Activated T-cell treated with anti-CD3 and anti-CD28 coated beads, Interleukin-2, amount 50 U/mL, for 4 hours (primary cell): ENCODE data around the gene S100A2. TPM values are rescaled to one million over a fixed set of nuclear protein-coding genes. Genes with fewer than 3 reads are reported as not detected.
"Not testable (repeated sequence)": the region's sequence is repeated elsewhere in the genome, so short reads cannot be mapped to it uniquely, and the experiment has no call there.

Experiments
- ATAC-seq, 2 donors: fragments of 200-7000 bp; cut with Tn5 transposase; one replicate each; pipeline ENCODE4 v1.10.0; 2021
- DNase-seq: peaks from one replicate; pipeline ENCODE4 v3.0.0-alpha.2; 2020
- H3K27me3 Mint-ChIP-seq: one replicate; pipeline ENCODE4 v1.8.0; 2021; ENCODE audit warnings: low read depth, mixed read lengths
- H3K36me3 Mint-ChIP-seq: one replicate; pipeline ENCODE4 v1.8.0; 2022; ENCODE audit warnings: mixed read lengths; ENCODE audit not compliant: insufficient read depth
- H3K4me1 Mint-ChIP-seq: one replicate; pipeline ENCODE4 v1.8.0; 2021; ENCODE audit warnings: low read depth, mixed read lengths
- H3K4me3 Mint-ChIP-seq: one replicate; pipeline ENCODE4 v1.8.0; 2021; ENCODE audit warnings: mild to moderate bottlenecking, moderate library complexity, mixed read lengths
- H3K9me3 Mint-ChIP-seq: one replicate; pipeline ENCODE4 v1.8.0; 2021; ENCODE audit warnings: mixed read lengths
- total RNA-seq, 3 donors: library from RNA; stranded (reverse); gene quantifications; one replicate each; pipeline ENCODE4 v1.2.1, GENCODE V29; 2021

S100A2 gene
- total RNA-seq, 3 donors from 2014 or later = 0.40 to 1.2 (median 0.76) TPM

DNA sequence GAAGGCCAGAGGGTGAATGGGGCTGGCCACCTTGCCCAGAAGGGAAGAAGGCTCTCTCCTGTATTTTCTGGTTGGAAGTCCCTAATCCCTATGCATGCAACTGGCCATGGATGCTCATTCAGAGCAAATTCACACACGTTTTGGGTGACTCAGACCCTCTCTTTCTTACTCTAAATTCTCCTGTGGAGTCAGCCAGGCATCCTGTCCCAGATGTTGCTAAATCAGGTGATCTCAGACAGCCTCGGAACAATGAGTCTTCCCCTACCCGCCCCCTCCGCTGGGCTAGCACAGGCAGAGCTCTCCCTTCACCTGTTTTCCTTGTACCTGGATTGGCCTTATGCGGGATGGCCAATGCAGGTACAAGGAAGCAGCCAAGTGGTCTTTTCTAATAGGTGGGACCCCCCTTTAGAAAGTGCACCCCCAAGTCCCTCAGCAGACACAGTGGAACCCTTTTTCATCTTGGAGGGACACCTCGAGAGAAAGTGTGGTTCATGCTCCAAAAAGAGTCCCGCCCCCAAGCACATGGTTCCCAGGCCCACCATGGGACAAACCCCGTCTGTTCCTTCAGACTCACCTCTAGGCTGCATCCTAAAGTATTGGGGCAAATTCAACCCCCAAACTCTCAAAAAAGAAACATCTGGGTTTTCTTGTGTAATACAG, 38.5 kb downstream of the S100A2 start:
- ATAC-seq (no peak), DNase-seq (no peak)
- H3K9me3 Mint-ChIP-seq = no peaks in the 10 kb centered on the region
- H3K4me3 Mint-ChIP-seq = no peak overlapping the region
- H3K27me3 Mint-ChIP-seq = no peaks in the 10 kb centered on the region
- H3K36me3 Mint-ChIP-seq = no peaks in the 10 kb centered on the region
- peaks cover 15% of the 10 kb centered on the region for H3K4me1 Mint-ChIP-seq

- Mint-ChIP-seq H3K36me3 (no peaks in the 10 kb centered on the region), H3K9me3 (no peaks in the 10 kb centered on the region), H3K4me3 (no peak overlapping the region), H3K4me1 (peaks cover 7% of the 10 kb centered on the region), H3K27me3 (no peaks in the 10 kb centered on the region)
- no peak for ATAC-seq
- no peak for DNase-seq
Observed at GRCh38 chr1:153526132-153526543, 39.5 kb downstream of the S100A2 start.

DNA sequence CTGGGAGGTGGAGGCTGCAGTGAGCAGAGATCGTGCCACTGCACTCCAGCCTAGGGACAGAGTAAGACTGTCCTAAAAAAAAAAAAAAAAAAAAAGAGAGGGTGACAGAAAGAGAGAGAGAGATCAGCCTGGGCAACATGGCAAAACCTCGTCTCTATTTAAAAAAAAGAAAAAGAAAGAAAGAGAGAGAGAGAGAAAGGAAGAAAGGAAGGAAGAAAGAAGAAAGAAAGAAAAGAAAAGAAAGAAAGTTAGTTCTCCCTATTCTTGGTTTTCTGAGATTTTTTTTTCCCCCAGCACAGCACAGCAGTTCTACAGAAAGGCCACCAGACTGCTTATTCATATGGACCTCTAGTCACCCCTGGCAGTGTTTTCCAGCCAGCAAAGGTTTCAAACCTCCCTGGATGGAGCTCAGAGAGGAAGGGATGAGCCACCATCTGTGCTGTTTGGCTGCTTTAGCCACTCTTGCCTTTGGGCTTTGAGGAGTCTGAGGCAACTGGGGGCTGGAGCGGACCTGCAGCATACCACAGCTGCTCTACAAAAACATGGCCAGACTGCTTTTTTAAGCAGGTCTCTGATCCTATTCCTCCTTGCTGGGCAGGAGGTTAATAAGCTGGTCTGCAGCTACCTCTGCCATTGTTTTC, 40.4 kb downstream of the S100A2 start:
- H3K4me3 Mint-ChIP-seq = no peak overlapping the region
- H3K9me3 Mint-ChIP-seq = no peaks in the 10 kb centered on the region
- ATAC-seq = no peak

GRCh38 chr1:153522353-153523048, 43.1 kb downstream of the S100A2 start:
- H3K36me3 Mint-ChIP-seq, H3K27me3 Mint-ChIP-seq, DNase-seq: not testable (repeated sequence)

More for the DNA sequence above, 40.4 kb downstream of the S100A2 start:
- Mint-ChIP-seq H3K27me3 (no peaks in the 10 kb centered on the region), H3K36me3 (no peaks in the 10 kb centered on the region), H3K4me1 (no peaks in the 10 kb centered on the region)
- no peak for DNase-seq

DNA sequence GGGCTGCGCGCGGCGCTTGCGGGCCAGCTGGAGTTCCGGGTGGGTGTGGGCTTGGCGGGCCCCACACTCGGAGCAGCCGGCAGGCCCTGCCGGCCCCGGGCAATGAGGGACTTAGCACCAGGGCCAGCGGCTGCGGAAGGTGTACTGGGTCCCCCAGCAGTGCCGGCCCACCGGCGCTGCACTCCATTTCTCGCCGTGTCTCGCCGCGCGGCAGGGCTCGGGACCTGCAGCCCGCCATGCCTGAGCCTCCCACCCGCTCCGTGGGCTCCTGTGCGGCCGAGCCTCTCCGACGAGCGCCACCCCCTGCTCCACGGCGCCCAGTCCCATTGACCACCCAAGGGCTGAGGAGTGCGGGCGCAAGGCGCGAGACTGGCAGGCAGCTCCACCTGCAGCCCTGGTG, 43.8 kb downstream of the S100A2 start:
- not testable (repeated sequence) for H3K4me3 Mint-ChIP-seq, H3K9me3 Mint-ChIP-seq, ATAC-seq, H3K4me1 Mint-ChIP-seq, DNase-seq, H3K36me3 Mint-ChIP-seq, H3K27me3 Mint-ChIP-seq

More at GRCh38 chr1:153522353-153523048, 43.1 kb downstream of the S100A2 start:
- not testable (repeated sequence) for H3K4me3 Mint-ChIP-seq, ATAC-seq, H3K4me1 Mint-ChIP-seq, H3K9me3 Mint-ChIP-seq

DNA sequence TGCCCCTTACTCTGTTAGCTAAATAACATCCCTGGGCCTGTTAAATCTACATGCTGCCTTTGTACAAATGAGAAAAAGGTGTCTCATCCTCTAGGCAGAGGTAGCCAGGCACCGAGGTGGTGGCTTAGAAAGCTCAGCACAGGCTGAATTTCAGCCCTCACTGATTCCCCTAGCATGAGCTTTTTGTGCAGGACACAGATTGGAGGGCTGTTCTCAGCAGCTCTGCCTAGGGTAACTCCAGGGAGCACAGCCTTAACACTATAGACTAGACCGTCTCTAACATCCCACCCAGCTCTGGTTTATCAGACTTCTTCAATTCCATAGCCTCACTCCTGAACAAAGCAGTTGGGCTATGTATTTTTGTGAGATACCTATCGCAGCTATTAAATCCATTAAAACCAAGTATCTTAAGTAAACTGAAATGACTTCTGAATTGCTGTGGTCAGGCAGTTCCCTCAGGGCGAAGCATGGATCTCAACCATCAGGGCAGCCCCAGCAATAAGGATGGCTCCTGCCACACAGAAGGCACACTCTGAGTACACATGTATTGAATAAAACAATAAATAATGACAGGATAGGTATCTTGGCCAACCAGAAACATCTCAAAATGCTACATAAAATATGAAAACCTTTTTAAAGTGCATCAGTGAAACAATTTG, 44.7 kb downstream of the S100A2 start:
- Mint-ChIP-seq H3K4me3 (no peak overlapping the region), H3K27me3 (no peaks in the 10 kb centered on the region), H3K4me1 (no peaks in the 10 kb centered on the region), H3K9me3 (no peaks in the 10 kb centered on the region), H3K36me3 (no peaks in the 10 kb centered on the region)
- ATAC-seq (no peak), DNase-seq (no peak)

GRCh38 chr1:153520137-153520691, 45.4 kb downstream of the S100A2 start:
- ATAC-seq, H3K36me3 Mint-ChIP-seq, H3K4me1 Mint-ChIP-seq, DNase-seq, H3K4me3 Mint-ChIP-seq, H3K9me3 Mint-ChIP-seq, H3K27me3 Mint-ChIP-seq: not testable (repeated sequence)

DNA sequence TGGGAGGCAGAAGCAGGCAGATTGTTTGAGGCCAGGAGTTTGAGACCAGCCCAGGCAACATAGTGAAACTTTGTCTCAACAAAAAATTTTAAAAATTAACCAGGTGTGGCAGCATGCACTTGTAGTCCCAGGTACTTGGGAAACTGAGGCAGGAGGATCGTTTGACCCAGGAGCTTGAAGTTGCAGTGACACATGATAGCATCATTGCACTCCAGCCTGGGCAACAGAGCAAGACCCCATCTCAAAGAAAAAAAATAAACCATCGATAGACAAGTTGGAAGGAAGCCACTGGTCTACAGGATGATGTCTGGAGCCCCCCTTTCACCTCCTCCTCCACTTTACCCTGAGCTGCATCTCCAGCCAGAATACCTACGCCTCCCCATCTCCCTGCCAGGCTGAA, 46.4 kb downstream of the S100A2 start:
- Mint-ChIP-seq H3K4me1 (no peaks in the 10 kb centered on the region), H3K36me3 (no peaks in the 10 kb centered on the region)
- no peak for DNase-seq

GRCh38 chr1:153515504-153516394, 49.9 kb downstream of the S100A2 start:
- ATAC-seq (no peak), DNase-seq (no peak)
- Mint-ChIP-seq H3K4me1 (peaks cover 9% of the 10 kb centered on the region), H3K9me3 (no peaks in the 10 kb centered on the region), H3K36me3 (no peaks in the 10 kb centered on the region), H3K27me3 (no peaks in the 10 kb centered on the region), H3K4me3 (no peak overlapping the region)

More for the DNA sequence above, 46.4 kb downstream of the S100A2 start:
- Mint-ChIP-seq H3K27me3 (no peaks in the 10 kb centered on the region), H3K9me3 (no peaks in the 10 kb centered on the region), H3K4me3 (no peak overlapping the region)
- ATAC-seq = no peak

DNA sequence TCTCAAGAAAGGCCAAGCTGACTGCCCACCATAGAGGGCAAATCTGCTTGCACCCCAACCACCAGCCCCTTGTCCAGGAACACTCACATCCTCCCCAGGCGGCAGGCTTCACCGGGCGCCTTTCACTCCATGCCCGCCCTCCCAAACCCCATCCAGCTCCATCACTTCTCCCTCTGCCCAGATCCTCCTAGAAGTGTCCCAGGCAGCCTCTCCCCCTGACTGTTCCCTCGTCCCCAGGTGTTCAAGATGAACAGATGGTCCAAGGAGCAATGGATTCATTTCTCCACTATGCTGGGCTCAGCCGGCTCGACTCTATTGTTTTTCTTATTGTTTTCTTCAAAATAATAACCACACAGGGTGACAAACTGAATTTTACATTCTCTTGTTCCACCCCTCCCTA, 52.0 kb downstream of the S100A2 start:
- no peaks in the 10 kb centered on the region for H3K27me3 Mint-ChIP-seq
- no peak overlapping the region for H3K4me3 Mint-ChIP-seq
- DNase-seq (no peak), ATAC-seq (no peak)
- H3K36me3 Mint-ChIP-seq = no peaks in the 10 kb centered on the region
- no peaks in the 10 kb centered on the region for H3K9me3 Mint-ChIP-seq
- H3K4me1 Mint-ChIP-seq = peaks cover 9% of the 10 kb centered on the region

DNA sequence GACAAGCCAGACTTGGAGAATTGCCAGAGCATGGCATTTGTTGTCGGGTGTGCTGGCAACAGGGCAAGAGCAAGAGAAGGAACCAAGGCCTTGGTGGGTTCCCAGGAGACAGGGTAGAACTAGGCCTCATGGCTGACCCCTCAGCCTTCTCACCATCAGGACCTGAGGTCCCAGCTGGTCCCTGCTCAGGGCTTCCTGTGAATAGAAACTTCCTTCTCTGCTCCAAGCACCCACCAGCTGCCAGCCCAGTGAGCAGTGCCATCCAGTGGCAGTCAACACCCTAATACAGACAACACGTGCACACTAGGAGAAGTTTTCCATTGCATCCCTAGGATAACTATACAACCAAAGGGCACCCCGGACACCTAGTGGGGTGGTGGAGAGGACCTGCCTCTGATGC, 52.6 kb downstream of the S100A2 start:
- ATAC-seq = no peak
- Mint-ChIP-seq H3K4me3 (no peak overlapping the region), H3K9me3 (no peaks in the 10 kb centered on the region)

More for the DNA sequence above, 52.6 kb downstream of the S100A2 start:
- Mint-ChIP-seq H3K4me1 (peaks cover 9% of the 10 kb centered on the region), H3K27me3 (no peaks in the 10 kb centered on the region), H3K36me3 (no peaks in the 10 kb centered on the region)
- DNase-seq = no peak
